GM18520 (cell line): Measurements from ENCODE around the gene IVD.
A peak's percentile ranks its signal among the peaks of the same experiment; 100 is the strongest.

Source experiments
- ATAC-seq: cut with Tn5 transposase; IDR thresholded peaks from one replicate; pipeline ENCODE4 v1.9.1; 2021; ENCODE audit not compliant: unreplicated experiment

The IVD gene

GRCh38 chr15:40412095-40412759 is 6.6 kb downstream of the IVD start:
- ATAC-seq, result no peak

- ATAC-seq, result no peak
Measured at GRCh38 chr15:40413036-40413435, 7.4 kb downstream of the IVD start.

GRCh38 chr15:40414816-40415215 is 9.2 kb downstream of the IVD start:
- no peak for ATAC-seq

GRCh38 chr15:40415226-40415625 is 9.6 kb downstream of the IVD start:
- no peak for ATAC-seq

GRCh38 chr15:40416056-40416455 is 10.5 kb downstream of the IVD start:
- ATAC-seq, result no peak

- ATAC-seq, result no peak
Measured at GRCh38 chr15:40418126-40418525, 12.5 kb downstream of the IVD start.

GRCh38 chr15:40420071-40420713 is 14.6 kb downstream of the IVD start:
- ATAC-seq, result no peak

GRCh38 chr15:40420793-40421192 is 15.2 kb downstream of the IVD start:
- no peak for ATAC-seq

- peak; percentile 73 for ATAC-seq
Measured at GRCh38 chr15:40421246-40422157, 15.9 kb downstream of the IVD start.

GRCh38 chr15:40424483-40425115 is 19.0 kb downstream of the IVD start:
- no peak for ATAC-seq

GRCh38 chr15:40425681-40426080 is 20.1 kb downstream of the IVD start:
- ATAC-seq, result no peak

GRCh38 chr15:40427188-40427587 is 21.6 kb downstream of the IVD start:
- ATAC-seq, result no peak

GRCh38 chr15:40428185-40428584 is 22.6 kb downstream of the IVD start:
- no peak for ATAC-seq

GRCh38 chr15:40429068-40429710 is 23.6 kb downstream of the IVD start:
- no peak for ATAC-seq

GRCh38 chr15:40430271-40430805 is 24.7 kb downstream of the IVD start:
- no peak for ATAC-seq

GRCh38 chr15:40435023-40435709 is 29.6 kb downstream of the IVD start:
- ATAC-seq, result no peak

- no peak for ATAC-seq
Measured at GRCh38 chr15:40435710-40436089, 30.1 kb downstream of the IVD start.

GRCh38 chr15:40436116-40436891 is 30.7 kb downstream of the IVD start:
- no peak for ATAC-seq
